ENCODE data around the gene AIMP1.
"Not testable (repeated sequence)": the region's sequence is repeated elsewhere in the genome, so short reads cannot be mapped to it uniquely, and the experiment has no call there.

AIMP1 gene

DNA sequence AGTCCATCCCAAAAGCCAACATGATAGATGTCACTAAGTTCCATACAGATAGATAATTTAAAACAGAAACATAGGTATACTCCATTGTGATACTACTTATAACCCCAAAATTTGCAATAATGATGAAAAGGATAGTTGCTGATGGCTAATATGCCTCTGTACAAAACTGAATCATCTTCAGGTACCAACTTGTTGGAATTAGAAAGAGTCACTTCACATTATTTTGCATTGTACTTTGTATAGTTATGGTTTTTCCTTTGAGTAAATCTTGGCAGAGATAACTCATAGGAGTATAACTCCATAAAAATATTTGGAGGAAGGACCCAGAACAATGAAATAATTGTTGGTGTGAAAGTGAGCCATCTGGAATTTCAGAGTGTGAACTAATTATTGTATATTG lies 34.7 kb downstream of the AIMP1 start:
- no peak for DNase-seq (ENCODE audit: low read depth)

DNA sequence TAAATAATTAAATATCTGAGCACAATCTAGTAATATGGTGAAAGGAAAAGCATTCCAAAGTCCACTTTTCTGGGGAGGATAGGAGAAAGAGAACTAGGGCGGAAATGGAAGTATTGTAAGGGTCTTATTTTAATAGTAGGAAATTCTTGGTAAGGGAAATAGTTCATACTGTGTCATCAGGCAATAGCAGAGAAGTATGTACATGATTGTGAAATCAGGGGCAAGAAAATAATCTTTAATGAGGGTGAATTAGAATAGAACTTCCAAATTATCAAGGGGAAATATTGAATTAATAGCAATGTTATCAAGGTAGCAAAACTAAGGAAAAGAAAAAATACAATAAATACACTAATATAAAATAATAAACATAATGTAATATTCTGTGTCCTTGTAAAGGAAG lies 37.4 kb downstream of the AIMP1 start:
- no peak for DNase-seq (ENCODE audit: low read depth)

GRCh38 chr4:106355193-106355592 lies 38.8 kb downstream of the AIMP1 start:
- no peak for DNase-seq (ENCODE audit: low read depth)

DNA sequence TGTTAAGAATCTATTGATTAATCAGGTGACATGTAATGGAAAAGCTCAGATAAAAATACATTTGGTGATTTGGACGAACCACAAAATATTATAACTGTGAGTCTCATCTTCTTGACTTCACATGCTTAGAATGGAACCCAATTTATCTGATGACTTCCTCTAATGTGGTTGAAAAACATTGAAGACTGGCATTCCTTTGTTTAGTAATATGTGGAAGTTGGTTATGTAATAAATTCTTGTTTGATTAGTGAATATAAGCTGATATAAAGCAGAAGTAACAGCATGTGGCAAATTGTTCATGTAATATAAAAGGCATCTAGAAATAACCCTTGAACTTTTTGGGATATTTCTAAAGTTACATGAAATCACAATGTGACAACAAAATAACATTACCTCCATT lies 42.5 kb downstream of the AIMP1 start:
- no peak for DNase-seq (ENCODE audit: low read depth)

DNA sequence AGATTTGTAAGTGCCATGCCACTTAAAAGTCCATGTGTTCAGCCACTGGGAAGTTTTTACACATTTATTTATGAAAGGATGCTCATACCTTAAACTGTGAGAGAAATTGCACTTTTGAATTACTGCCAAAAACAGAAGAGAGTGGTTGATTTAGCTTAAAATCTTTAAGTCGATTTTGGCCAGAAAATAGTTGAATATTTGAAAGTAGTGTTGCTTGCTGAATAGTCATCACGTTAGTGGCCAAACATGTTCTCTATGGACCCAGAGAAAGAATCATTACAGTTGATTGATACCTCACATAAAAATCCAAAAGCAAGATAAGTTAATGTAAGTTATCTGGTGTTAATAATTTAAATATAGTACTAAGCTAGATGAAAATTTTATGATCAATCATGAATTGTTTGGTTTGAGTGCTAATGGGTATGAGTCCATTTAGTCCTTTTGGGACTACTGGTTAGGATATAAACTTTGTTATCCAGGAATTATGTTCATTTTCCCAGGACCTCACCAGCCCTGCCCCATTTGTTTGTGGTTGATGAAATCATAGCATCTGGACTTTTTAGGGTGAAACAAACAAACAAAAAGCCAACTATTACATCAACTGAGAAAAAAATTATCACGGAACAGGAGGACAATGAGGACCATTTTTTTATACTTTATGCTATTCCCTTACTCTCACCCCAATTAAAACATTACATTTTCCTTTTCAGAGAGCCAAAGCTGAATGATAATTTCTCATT lies 45.9 kb downstream of the AIMP1 start:
- no peak for DNase-seq (ENCODE audit: low read depth)

DNA sequence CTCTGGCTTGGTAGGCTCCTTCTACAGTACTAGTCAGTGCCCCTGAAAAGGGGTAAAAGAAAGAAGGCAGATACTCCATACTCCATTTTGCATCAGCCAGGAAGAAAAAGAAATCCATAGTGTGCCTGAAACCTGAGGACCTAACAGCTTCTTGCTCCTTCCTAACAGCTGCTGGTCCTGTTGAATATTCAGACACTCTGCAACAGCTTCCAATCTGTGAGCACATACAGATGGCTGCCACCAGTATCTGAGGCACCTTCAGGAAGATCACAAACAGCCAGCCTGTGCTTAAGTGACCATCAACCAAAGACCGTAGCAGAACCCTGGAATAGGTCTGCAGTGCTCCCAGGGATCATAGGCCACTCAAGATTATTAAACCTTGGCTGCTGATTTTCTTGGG lies 47.9 kb downstream of the AIMP1 start:
- no peak for DNase-seq (ENCODE audit: low read depth)

DNA sequence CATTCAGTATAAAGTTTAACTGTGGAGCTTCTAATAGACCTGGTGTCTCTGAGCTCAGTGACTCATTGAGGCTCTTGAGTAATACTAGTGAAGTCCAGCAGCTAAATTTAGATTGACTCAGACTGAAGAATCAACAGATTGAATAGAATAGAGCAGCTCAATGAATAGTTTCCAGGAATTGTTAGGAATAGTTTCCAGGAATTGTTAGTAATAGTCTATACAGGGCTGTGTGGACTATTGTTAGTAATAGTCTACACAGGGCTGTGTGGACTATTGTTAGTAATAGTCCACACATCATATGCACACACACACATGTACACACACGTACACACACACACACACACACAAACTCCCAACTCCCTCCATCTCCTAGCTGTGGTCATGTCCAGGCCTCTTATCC lies 49.3 kb downstream of the AIMP1 start:
- peak; percentile 70 for DNase-seq (ENCODE audit: low read depth)

GRCh38 chr4:106366026-106366425 lies 49.7 kb downstream of the AIMP1 start:
- no peak for DNase-seq (ENCODE audit: low read depth)

- DNase-seq (ENCODE audit: low read depth), result no peak
These were observed 50.7 kb downstream of the AIMP1 start for GRCh38 chr4:106367072-106367471.

DNA sequence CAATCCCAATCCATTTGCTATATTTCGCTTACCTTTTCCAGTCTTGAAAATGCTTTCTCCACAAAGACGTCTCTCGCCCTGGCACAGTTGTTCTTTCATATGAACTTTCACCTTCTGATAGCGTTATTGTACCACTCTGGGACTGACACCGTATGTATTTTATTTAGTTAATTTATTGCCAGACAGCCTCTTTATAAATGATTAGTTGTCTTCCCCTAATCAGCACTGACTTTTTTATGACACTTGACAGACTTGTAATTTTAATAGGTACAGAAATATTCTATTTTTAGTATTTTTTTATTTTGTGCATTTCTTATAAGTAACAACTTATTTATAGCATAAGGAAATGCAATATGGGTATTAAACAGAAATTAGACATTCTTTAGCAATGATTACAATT lies 52.3 kb downstream of the AIMP1 start, which contains the start of gene GIMD1:
Gene GIMD1 (minus strand): TSS at position 101 of the 400 bp plus-strand sequence. CDS start 1,343 bp downstream, outside the sequence.
- DNase-seq (ENCODE audit: low read depth), result no peak

DNA sequence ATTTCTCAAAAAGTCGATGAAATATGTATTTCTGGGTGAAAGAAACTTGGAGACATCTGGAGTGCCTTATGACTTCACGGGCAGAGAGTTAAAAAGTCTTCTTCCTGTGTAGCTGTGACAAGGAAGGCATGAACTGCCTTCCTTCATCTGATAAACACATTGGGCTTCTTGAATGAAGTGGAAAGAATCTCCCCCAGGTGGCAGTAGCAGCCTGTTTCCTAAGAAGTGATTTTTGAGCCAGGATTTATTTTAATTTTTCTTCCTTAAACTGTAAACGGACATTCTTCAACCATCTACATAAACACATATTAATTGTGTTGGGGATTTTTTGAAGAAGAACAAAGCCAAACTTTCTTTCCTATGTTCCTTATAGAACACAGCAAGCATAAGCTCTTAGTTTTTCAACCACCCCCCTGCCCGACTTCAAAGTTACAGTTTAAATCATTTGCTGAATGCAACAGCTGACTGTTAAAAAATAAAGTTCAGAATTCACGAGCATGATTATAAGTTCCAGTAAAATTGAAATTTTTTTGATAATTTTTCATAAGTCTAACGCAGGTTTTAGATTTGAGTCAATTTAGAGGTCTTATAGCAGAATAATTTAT lies 53.2 kb downstream of the AIMP1 start:
- peak; percentile 86 for DNase-seq (ENCODE audit: low read depth)

GRCh38 chr4:106370214-106370613 lies 53.9 kb downstream of the AIMP1 start:
- DNase-seq (ENCODE audit: low read depth), result no peak

- DNase-seq (ENCODE audit: low read depth), result no peak
These were observed 54.8 kb downstream of the AIMP1 start for GRCh38 chr4:106371161-106371560.

DNA sequence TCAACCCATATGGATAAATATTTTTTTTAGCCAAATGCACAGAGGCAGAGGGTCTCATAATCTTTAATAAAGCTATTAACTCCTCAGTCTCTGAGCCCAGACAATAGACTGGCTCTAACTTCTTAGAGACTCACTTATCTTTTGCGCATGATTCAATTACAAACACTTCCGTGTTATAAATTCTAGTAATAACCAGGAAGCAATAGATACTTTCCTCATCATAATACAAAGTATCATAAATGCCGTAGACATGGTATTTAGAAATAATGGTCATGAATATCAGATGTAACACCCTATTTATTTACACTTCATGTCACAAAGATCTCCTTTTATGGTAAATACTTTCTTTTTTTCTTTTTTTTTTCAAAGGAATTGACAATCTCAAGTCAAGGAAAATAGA lies 56.7 kb downstream of the AIMP1 start:
- DNase-seq (ENCODE audit: low read depth), result no peak

GRCh38 chr4:106380179-106380578 lies 63.8 kb downstream of the AIMP1 start:
- no peak for DNase-seq (ENCODE audit: low read depth)

DNA sequence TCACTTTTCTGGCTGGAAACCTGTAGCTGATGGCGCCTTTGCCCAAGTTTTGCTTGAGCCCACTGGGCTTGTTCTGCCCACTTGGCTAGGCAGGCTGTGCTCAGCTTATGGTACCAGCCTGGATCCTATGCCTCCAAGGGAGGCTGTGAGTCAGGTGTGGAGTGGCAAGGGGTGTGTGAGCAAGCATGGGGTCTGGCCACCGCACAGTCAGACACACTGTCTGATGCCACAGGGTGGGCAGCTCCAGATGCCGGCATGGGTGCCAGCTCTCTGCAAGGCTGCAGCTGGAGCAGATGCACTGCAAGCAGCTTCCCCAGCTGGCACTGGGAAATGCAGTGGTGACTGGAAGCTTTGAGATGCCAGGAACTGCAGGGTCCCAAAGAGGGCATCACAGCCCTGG lies 68.5 kb downstream of the AIMP1 start:
- DNase-seq (ENCODE audit: low read depth), result no peak

DNA sequence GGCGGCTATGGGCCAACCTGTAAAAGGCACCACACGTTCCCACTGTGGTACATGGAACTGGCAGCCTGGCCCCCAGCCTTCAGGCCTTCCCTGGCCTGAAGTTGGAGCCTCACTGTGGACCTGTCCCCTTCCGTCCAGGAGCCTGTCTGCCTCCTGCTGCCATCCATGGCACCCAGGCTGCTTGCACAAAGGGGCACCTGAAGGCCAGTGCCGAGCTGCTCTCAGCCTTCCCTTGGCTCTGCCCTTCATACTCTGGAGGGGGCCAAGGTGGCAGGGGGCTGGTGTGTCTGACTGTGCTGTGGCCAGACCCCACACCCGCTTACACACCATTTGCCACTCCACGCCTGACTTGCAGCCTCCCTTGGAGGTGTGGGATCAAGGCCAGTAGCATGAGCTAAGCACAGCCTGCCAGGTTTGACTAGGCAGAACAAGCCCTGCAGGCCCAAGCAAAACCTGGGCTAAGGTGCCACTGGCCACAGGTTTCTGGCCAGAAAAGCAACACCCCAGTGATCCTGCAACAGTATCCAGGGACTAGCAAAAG lies 69.6 kb downstream of the AIMP1 start:
- DNase-seq (ENCODE audit: low read depth), result no peak

DNA sequence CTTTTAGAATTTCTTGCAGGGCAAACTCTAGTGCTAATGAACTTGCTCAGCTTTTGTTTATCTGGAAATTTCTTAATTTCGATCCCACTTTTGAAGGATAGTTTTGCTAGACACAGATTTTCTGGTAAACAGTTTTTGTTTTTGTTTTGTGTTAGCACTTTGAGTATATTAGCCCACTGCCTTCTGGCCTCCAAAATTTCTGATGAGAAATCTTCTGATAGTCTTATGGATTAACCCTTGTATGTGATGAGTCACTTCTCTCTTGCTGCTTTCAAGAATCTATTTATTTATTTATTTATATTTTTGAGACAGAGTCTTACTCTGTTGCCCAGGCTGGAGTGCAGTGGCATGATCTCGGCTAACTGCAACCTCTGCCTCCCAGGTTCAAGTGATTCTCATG lies 79.2 kb downstream of the AIMP1 start:
- DNase-seq (ENCODE audit: low read depth), result no peak

GRCh38 chr4:106398898-106399297 lies 82.5 kb downstream of the AIMP1 start:
- DNase-seq (ENCODE audit: low read depth), result not testable (repeated sequence)
